Heart left ventricle (tissue), 13 donors: Measurements from ENCODE around the gene PIGT.

Source experiments
- CTCF ChIP-seq, 12 donors: fragments of 200-600 bp; sonication (generic) in 4 of 12; IDR thresholded peaks; one replicate each; pipeline versions ENCODE4 v1.5.0 to v1.8.0; 2018 to 2022; ENCODE audit warnings: antibody characterized with exemption in 12 of 12, mild to moderate bottlenecking in 5 of 12
- POLR2A ChIP-seq, 2 donors: fragments of 450-650 bp; IDR thresholded peaks; one replicate each; pipeline ENCODE4 v1.6.1; 2017; ENCODE audit warnings: antibody characterized with exemption in 2 of 2, mild to moderate bottlenecking in 2 of 2, moderate library complexity in 2 of 2
- donor health status: ischemic (EF 13 %, LVEDD 7.1; RV severe dilation, severe dysfunction).
- donor health status: DM: no; HTN: yes; CAD: no.
- donor health status: DM: no; HTN: no; CAD: no.
- donor health status: ischemic (EF 25% LVEDD 6.9; RV normal size, moderate dysfunction).
- donor health status: ischemic (EF 25% LVEDD 5.7; RV mildly dilated, moderate dysfunction).
- donor health status: ischemic (EF 35%, LVEDD 5.7; RV mildly dilated, moderate dysfunction).
- donor health status: nonischemic (EF 11% LVEDD 7.7; RV severe dilation, severe dysfunction).
- donor health status: DM: yes; HTN: yes; CAD: no.
- donor health status: PGD.
- donor health status: ischemic (EF 29% LVEDD 5.4; RV normal size, mild dysfunction).
- donor health status: nonischemic (EF 23%, LVEDD 6.1; RV moderate dilation, normal function).

- no peak for TF ChIP-seq CTCF (IDR thresholded peaks at IDR 0.05)
- TF ChIP-seq POLR2A (IDR thresholded peaks at IDR 0.05) = no peak
Measured at GRCh38 chr20:45429618-45430017, 13.7 kb downstream of the PIGT start.
